Stomach (tissue), 4 donors: ENCODE measurements around the gene SRMS.

Experiments used
- EP300 ChIP-seq: sonication (generic); formaldehyde crosslinking; IDR thresholded peaks from one replicate; pipeline ENCODE4 v1.6.1; 2017; ENCODE audit warnings: antibody characterized with exemption
- POLR2A ChIP-seq, 4 donors: fragments of 450-650 bp; IDR thresholded peaks; one replicate each; pipeline ENCODE4 v1.6.1; 2016; ENCODE audit warnings: antibody characterized with exemption in 4 of 4, control low read depth in 2 of 4, mild to moderate bottlenecking in 1 of 4, moderate library complexity in 1 of 4
- POLR2AphosphoS5 ChIP-seq, 3 donors: sonication (generic); formaldehyde crosslinking; IDR thresholded peaks; one replicate each; pipeline ENCODE4 v1.6.1; 2016; ENCODE audit warnings: antibody characterized with exemption in 3 of 3
- TF ChIP-seq, protein P1 (sequence below), 7 experiments: fragments of 450-650 bp in 4 of 7; fragments of 200-600 bp in 3 of 7; sonication (generic) in 3 of 7; IDR thresholded peaks; one replicate each; pipeline ENCODE4 v1.5.1; 2016 to 2019; ENCODE audit warnings: antibody characterized with exemption in 7 of 7, control low read depth in 2 of 7, mild to moderate bottlenecking in 1 of 7

DNA sequence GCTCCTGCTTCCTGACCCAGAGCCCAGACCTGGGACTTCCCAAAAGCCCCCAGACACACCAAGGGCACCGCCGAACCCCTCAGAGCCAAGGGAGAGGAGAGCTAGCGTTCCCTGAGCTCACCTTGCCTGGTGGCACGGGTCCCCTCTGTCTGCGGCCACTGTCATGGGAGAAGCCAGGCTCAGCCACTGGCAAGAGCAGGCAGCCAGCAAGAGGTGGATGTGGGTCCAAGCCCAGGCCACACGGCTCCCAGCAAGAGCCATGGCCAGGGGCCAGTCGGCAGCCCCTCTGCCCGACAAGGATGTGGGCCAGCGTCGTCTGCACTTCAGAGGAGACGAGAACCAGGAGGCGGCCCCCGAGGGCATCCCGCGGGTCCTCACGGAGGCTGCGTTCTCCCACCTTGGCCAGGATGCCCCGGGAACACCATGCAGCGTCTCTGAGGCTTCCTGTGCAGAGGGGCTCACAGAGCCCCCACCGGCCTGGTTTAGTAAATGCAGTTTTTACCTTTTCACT, 29.1 kb downstream of the SRMS start:
- no peak for TF ChIP-seq POLR2A (IDR thresholded peaks at IDR 0.05)
- no peak for TF ChIP-seq EP300
- TF ChIP-seq, protein P1, sequence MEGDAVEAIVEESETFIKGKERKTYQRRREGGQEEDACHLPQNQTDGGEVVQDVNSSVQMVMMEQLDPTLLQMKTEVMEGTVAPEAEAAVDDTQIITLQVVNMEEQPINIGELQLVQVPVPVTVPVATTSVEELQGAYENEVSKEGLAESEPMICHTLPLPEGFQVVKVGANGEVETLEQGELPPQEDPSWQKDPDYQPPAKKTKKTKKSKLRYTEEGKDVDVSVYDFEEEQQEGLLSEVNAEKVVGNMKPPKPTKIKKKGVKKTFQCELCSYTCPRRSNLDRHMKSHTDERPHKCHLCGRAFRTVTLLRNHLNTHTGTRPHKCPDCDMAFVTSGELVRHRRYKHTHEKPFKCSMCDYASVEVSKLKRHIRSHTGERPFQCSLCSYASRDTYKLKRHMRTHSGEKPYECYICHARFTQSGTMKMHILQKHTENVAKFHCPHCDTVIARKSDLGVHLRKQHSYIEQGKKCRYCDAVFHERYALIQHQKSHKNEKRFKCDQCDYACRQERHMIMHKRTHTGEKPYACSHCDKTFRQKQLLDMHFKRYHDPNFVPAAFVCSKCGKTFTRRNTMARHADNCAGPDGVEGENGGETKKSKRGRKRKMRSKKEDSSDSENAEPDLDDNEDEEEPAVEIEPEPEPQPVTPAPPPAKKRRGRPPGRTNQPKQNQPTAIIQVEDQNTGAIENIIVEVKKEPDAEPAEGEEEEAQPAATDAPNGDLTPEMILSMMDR (IDR thresholded peaks at IDR 0.05) = no peak
- no peak for TF ChIP-seq POLR2AphosphoS5 (IDR thresholded peaks at IDR 0.05)
